HG03025 (cell line): ENCODE results near the gene MPP4.

Source experiments
- ATAC-seq: cut with Tn5 transposase; IDR thresholded peaks from one replicate; pipeline ENCODE4 v1.9.1; 2021; ENCODE audit warnings: mild to moderate bottlenecking, moderate library complexity; ENCODE audit not compliant: unreplicated experiment, low FRiP score

The MPP4 gene

DNA sequence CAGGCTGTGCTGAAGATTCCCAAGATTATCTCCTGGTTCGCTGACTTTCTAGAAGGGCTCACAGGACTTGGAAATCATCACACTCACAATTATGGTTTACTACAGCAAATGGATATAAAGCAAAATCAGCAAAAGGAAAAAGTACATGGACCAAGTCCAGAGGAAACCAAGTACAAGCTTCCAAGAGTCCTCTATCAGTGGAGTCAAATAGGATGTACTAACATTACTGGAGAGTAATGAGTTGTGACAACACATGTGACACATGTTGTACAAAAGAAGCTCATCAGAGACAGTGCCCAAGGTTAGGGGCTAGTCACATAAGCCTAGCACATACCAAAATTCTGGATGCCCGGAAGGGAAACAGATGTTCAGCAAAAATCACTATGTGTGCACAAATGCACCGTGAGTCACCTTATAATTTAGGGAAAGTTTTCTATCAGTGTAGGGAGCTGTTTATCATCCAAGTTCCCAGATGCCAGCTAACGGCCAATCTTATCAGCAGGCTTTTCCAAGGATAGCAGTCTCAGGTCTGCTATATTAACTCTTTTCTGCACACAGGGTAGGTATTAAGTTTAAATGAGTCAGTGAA lies 64.7 kb downstream of the MPP4 start:
- no peak for ATAC-seq

DNA sequence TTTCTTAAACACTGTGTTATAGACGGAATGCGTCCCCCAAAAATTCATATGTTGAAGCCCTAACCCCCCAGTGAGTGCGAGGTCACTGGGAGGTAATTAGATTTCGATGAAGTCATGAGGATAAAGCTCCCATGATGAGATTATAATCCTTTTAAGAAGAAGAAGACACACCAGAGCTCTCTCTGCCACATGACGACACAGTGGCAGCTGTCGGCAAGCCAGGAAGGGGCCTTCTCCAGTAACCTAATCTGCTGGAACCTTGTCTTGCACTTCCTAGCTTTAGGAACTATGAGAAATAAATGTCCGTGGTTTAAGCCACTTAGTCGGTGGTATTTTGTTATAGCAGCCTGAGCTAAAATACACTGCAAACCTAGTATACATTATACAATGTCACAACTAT lies 67.4 kb downstream of the MPP4 start:
- ATAC-seq = no peak

DNA sequence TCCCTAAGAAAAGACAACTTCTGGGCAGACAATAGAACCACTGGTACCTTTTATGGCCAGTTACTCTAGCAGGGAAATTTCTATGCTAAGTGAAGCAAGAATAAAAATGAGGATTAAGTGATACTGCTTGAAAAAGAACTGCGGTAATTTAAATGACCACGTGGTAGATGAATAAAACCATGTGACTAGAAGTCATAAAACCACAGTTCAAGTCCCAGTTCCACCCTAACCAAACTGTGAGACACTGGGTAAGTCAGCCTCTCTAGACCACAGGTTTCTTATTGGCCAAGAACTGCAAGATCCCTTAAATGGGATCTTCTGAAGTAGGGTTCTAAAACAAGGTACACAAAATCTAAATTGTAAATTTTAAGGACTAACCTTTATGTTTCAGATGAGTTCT lies 67.9 kb downstream of the MPP4 start:
- ATAC-seq = no peak

DNA sequence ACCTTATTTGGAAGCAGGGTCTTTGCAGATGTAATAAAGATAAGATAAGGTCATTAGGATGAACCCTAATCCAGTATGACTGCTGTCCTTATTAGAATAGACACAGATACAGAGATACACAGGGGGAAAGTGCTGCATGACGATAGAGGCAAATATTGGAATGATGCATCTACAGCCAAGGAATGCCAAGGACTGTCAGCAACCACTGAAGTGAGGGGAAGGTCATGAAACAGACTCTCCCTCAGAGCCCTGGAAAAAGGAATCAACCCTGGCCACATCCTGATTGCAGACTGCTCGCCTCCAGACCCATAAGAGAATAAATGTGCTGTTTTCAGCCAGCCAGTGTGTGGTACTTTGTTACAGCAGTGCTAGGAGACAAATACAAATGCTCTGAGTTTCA lies 69.9 kb downstream of the MPP4 start:
- no peak for ATAC-seq

DNA sequence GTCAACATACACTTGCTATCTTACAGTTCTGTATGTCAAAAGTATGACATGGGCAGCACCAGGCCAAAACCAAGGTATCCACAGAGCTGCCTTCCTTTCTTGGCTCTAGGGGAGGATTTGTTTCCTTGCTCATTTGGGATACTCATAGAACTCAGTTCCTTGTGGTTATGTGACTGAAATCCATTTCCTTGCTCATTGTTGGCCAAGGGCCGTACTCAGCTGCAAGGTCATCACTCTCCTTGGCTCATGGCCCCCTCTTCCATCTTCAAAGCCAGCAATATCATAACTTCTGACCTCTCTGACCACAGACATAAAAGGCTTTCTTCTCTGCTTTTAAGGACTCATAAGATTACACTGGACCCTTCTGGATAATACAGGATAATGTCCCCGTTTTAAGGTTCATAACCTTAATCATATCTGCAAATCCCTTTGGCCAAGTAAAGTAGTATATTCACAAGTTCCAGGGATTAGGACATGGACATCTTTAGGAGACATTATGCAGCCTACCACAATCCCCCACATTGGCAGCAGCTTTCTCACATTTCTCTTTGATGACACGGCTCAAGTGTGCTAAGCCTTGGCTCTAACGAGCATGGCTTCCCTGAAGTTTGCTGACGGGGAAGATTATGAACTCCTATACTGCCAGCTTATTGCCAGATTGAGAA lies 76.0 kb downstream of the MPP4 start:
- ATAC-seq = no peak

DNA sequence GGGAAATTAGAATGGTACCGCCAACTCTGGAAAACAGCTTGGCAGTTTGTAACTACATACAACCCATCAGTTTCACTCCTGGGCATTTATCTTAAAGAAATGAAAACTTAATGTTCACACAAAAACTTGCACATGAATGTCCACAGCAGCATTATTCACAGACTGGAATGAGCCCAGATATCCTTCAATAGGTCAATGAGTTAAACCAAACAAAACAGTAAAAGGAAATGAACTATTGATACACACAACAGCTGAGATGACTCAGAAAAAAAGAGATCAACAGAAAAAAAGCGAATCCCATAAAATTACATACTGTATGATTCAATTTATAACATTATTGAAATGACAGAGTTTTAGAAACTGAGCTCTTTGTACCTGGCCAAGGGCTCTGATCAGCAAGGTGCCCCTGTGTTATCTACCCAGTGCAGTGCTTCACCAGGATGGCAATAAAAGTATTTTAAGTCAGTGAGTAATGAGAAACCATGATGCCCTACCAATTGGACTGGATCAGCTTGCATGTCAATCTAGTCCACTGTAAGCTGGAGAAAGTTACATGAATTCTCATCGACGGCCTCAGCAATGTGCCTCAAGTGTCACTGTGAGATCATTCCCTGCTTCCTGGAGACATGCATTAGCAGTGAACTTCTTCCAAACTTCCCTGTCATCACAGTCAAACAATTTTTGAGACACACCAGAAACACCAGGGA lies 77.0 kb downstream of the MPP4 start:
- ATAC-seq = no peak

DNA sequence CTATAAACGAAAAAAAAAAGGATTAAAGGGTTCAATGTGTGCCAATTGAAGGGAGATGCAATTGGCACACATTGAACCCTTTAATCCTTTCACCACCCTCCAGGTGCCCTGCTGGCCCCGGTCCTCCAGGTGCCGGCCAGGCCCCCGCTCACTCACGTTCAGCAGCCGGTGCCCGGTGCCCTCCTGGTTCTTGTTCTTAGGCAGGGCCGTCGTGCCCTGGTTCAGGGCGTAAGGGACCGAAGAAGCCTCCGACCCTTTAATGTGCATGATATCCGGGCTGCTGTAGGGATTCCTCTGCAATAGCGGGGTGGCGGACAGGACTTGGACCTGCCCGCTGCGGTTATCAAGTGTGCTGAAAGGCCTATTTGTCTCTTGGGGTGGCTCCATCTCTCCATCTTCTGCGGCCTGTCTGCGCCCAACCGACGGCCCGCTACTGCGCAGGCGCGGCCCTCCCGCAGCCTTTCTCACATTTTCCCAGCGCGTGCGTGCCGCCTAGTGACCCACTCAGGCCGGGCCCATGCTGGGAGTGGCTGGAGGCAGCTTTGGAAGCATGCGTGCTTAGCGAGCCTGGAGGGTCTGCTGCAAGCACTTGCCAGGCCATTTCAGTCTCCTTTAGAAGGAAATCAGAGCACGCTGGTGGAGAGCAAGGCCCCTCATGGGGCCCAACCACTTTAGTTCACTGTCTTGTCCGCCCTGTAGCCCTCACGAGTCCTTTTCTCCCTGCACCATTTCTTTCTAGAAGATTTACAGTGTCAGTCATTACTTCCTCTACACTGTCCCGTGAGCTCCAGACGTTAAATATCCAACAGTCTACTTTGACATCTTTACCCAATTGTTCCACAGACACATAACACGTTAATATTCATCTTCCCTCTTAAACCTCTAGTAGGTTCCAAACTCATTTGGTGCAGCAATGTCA lies 79.4 kb downstream of the MPP4 start:
- ATAC-seq = no peak

DNA sequence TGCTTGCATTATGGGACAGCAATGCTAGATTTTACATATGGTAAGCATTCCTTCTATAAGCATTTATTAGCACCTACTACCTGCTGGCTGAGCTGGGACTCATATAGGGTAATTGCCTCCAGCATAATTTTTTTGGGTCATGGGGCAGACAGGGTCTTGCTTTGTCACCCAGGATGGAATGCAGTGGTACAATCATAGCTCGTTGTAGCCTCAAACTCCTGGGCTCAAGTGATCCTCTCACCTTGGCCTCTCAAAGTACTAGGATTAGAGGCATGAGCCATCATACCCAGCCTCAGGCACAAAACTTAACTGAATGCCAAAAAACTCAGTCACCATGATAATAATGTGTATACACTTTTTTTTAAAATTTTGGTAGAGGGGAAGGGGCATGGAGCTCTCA lies 90.4 kb downstream of the MPP4 start:
- ATAC-seq = no peak

DNA sequence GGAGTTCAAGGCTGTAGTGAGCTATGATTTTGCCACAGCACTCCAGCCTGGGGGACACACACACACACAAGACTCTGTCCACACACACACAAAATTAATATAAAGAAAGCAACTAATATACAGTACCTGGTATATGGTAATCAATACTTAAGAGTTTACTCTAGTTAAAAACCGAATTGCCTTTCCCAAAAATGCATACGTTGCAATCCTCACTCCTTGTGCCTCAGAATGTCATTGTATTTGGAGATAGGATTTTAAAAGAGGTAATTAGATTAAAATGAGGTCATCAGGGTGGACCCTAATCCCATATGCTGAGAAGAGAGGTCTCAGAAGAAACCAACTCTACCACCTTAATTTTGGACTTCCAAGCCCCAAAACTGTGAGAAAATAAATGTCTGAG lies 90.9 kb downstream of the MPP4 start:
- ATAC-seq = no peak

DNA sequence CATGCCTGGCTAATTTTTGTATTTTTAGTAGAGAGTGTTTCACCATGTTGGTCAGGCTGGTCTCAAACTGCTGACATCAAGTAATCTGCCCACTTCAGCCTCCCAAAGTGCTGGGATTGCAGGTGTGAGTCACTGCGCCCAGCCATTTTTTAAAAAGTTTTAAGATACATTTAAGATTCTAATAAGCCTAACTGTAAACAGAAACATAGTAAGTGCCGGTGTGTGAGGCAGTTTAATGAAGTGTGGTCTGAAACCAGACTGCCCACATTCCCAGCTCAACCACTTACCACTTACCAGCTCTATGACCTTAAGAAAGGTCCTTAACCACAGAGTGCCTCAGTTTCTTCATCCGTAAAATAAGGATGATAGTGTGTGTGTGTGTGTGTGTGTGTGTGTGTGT lies 97.5 kb downstream of the MPP4 start:
- no peak for ATAC-seq

DNA sequence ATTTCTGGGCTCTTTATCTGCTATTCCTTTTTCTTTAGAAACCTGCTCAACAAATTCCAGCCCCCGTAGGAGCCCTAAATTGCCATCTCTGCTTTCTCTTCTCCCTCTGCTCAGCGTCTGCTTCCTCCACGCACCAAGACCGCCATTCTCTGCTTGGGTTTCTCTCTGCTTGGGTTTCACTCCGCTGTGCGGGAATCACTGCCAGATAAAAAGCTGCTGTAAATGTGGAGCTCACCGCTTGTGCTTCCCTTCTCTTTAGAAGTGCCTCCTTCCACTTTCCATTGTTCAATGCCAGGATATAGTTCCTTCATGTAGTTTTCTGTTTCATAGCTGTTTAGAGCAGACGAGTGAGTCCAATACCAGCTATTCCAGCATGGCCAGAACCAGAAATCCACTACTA lies 101.0 kb downstream of the MPP4 start:
- no peak for ATAC-seq
